AG04450 (cell line): ENCODE measurements around the gene TENT4B. TPM values are rescaled to one million over a fixed set of nuclear protein-coding genes. Genes with fewer than 3 reads are reported as not detected.

Experiments used
- CTCF ChIA-PET: fragments of 300-600, 350-600 bp; formaldehyde crosslinking; extraction: SDS; loops from one replicate; lab custom pipeline; 2022; ENCODE audit warnings: antibody characterized with exemption, inconsistent platforms; lab: Charles Lee
- POLR2A ChIA-PET: fragments of 350-600 bp; formaldehyde crosslinking; extraction: SDS; loops from one replicate; lab custom pipeline; 2021; ENCODE audit warnings: antibody characterized with exemption, inconsistent platforms; lab: Yijun Ruan, JAX
- DNase-seq: peaks from one replicate; pipeline ENCODE4 v3.0.0-alpha.2; 2011; ENCODE audit warnings: low read depth, low spot score
- H3K27ac ChIP-seq: one replicate; pipeline ENCODE4 v1.5.1; 2012; ENCODE audit warnings: low read depth, low read length, control low read depth
- H3K27me3 ChIP-seq: one replicate; pipeline ENCODE4 v1.6.0; 2012; ENCODE audit warnings: low read length; ENCODE audit not compliant: control insufficient read depth, insufficient read depth
- H3K4me3 ChIP-seq: 2 replicates; pipeline ENCODE4 v1.5.1; 2011; ENCODE audit warnings: mild to moderate bottlenecking, low read depth, low read length, control low read depth
- H3K9me3 ChIP-seq: 2 replicates; pipeline ENCODE4 v1.5.1; 2012; ENCODE audit warnings: low read length; ENCODE audit not compliant: control insufficient read depth, insufficient read depth
- CTCF ChIP-seq: IDR thresholded peaks from 2 replicates; pipeline ENCODE4 v1.5.1; 2011; ENCODE audit warnings: low read depth, low read length, control low read depth, inconsistent platforms
- polyA plus RNA-seq: library from polyadenylated mRNA; depleted of rRNA; stranded (reverse); fragments of >200 nt; gene quantifications from 2 replicates; pipeline ENCODE4 v1.2.3, GENCODE V29; 2011

Gene TENT4B
- polyA plus RNA-seq, 1 experiment: 8.9 TPM

- no peak overlapping the region for H3K27ac ChIP-seq
- no peaks in the 10 kb centered on the region for H3K27me3 ChIP-seq
- TF ChIP-seq CTCF: no peak
- no peak for DNase-seq
- ChIA-PET POLR2A (no interaction called here), CTCF (interaction anchor here (1.1 kb wide), 1 partner anchor 22 kb away, joined by 3 read pairs; no protein-coding TSS in a partner anchor)
- H3K4me3 ChIP-seq: no peak overlapping the region
- no peaks in the 10 kb centered on the region; the same call in 1 of the 2 replicates for H3K9me3 ChIP-seq
These were observed 119.7 kb downstream of the TENT4B start for GRCh38 chr16:50272687-50273381.

DNA sequence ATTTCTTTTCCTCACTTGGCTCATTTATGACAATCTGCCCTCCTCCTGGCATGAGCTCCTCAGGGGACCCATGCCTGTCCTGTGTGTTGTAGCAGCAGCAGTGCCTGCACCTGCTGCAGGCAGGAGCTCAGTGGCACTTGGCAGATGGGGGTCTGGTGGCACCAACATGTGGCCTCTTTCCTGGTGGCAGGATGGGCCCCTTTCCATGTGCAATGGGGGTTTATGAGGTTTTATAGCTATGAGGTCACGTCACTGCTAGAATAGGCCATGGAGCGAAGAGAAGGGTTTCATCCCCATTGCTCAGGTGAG lies 120.2 kb downstream of the TENT4B start:
- H3K4me3 ChIP-seq: no peak overlapping the region
- DNase-seq: no peak
- no peak overlapping the region for H3K27ac ChIP-seq
- ChIA-PET CTCF (interaction anchor here (0.6 to 1.1 kb wide), 2 partner anchors 23 to 53 kb away, joined by 3 read pairs; no protein-coding TSS in a partner anchor), POLR2A (no interaction called here)
- TF ChIP-seq CTCF: no peak
- H3K27me3 ChIP-seq: no peaks in the 10 kb centered on the region
- H3K9me3 ChIP-seq: no peaks in the 10 kb centered on the region; the same call in 1 of the 2 replicates

GRCh38 chr16:50273888-50274325 lies 120.8 kb downstream of the TENT4B start:
- no peaks in the 10 kb centered on the region for H3K27me3 ChIP-seq
- CTCF ChIA-PET: interaction anchor here (0.6 kb wide), 1 partner anchor 52 kb away, joined by 3 read pairs; no protein-coding TSS in a partner anchor
- no peaks in the 10 kb centered on the region; the same call in 1 of the 2 replicates for H3K9me3 ChIP-seq
- POLR2A ChIA-PET: no interaction called here
- no peak for DNase-seq
- TF ChIP-seq CTCF: no peak
- H3K4me3 ChIP-seq: no peak overlapping the region
- H3K27ac ChIP-seq: no peak overlapping the region

DNA sequence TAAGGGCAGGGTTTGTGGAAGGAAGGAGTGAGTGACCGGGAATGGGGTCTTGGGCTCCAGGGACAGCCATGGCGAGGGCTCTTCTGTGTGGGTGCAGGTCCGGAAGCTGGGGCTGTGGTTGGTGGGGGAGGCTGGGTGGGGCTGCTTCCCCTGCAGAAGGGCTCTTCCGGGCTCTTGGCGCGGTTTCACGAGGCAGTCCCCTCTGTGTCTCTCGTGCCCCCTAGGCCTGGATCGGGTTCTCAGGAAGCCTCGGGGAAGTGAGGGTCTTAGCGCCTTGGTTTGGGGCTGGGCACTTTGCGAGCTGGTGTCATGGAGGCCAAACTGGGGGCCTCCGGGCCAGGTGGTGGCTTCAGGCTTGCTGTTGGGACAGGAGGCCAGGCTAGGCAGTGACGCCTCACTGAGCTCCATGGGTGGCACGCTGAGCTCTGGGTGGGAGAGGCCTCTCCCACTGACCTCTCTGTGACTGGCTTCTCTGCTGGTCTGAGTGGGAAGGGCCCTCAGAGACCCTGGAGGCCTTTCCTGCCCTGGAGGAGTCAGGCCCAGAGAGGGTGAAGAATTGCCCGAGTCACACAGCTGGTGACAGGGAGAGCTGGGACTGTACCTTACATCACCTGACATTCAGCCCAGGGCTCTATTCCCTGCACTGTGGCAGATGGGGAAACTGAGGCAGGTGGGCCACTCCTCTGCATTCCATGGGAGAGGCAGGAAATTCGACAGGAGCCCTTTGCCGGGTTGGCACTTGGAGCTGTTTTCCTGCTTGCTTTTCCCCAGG lies 121.4 kb downstream of the TENT4B start:
- POLR2A ChIA-PET: no interaction called here
- no peaks in the 10 kb centered on the region; the same call in 1 of the 2 replicates for H3K9me3 ChIP-seq
- CTCF ChIA-PET: interaction anchor here (1.3 kb wide), 1 partner anchor 80 kb away, joined by 3 read pairs; no protein-coding TSS in a partner anchor
- DNase-seq: no peak
- H3K27ac ChIP-seq: no peak overlapping the region
- H3K4me3 ChIP-seq: no peak overlapping the region
- TF ChIP-seq CTCF: no peak
- H3K27me3 ChIP-seq: no peaks in the 10 kb centered on the region

GRCh38 chr16:50275098-50275415 lies 122.0 kb downstream of the TENT4B start:
- CTCF ChIA-PET: interaction anchor here (1.3 kb wide), 1 partner anchor 80 kb away, joined by 3 read pairs; no protein-coding TSS in a partner anchor
- Histone ChIP-seq H3K4me3 (no peak overlapping the region), H3K27me3 (no peaks in the 10 kb centered on the region), H3K9me3 (no peaks in the 10 kb centered on the region; the same call in 1 of the 2 replicates), H3K27ac (no peak overlapping the region)
- no peak for DNase-seq
- POLR2A ChIA-PET: no interaction called here
- no peak for TF ChIP-seq CTCF
